Stimulated activated CD8-positive, alpha-beta memory T cell treated with anti-CD3 and anti-CD28 coated beads, Interleukin-12 subunit alpha, Interleukin-12 subunit beta, amount 100 ng/mL, for 24 hours (primary cell): ENCODE data around the gene ALK.

ENCODE experiments used
- DNase-seq: peaks from one replicate; pipeline ENCODE4 v3.0.0-alpha.2; 2020; ENCODE audit errors: extremely low read depth

The ALK gene

GRCh38 chr2:29224693-29225551 lies 696.5 kb downstream of the ALK start:
- no peak for DNase-seq

GRCh38 chr2:29223851-29224692 lies 697.3 kb downstream of the ALK start:
- no peak for DNase-seq

- no peak for DNase-seq
Measured at GRCh38 chr2:29223257-29223656, 698.1 kb downstream of the ALK start.

- DNase-seq, result no peak
Measured at GRCh38 chr2:29222381-29223179, 698.8 kb downstream of the ALK start.

GRCh38 chr2:29220506-29221270 lies 700.7 kb downstream of the ALK start:
- DNase-seq, result no peak

GRCh38 chr2:29219374-29219773 lies 702.0 kb downstream of the ALK start:
- no peak for DNase-seq

GRCh38 chr2:29218550-29219125 lies 702.7 kb downstream of the ALK start:
- no peak for DNase-seq

GRCh38 chr2:29218071-29218470 lies 703.3 kb downstream of the ALK start:
- no peak for DNase-seq

GRCh38 chr2:29216609-29216909 lies 704.8 kb downstream of the ALK start:
- DNase-seq, result no peak

GRCh38 chr2:29215739-29216608 lies 705.4 kb downstream of the ALK start:
- DNase-seq, result no peak

- DNase-seq, result no peak
Measured at GRCh38 chr2:29215073-29215472, 706.3 kb downstream of the ALK start.

GRCh38 chr2:29213888-29214291 lies 707.5 kb downstream of the ALK start:
- no peak for DNase-seq

- no peak for DNase-seq
Measured at GRCh38 chr2:29212009-29212408, 709.4 kb downstream of the ALK start.

GRCh38 chr2:29209551-29209950 lies 711.8 kb downstream of the ALK start:
- DNase-seq, result no peak

- no peak for DNase-seq
Measured at GRCh38 chr2:29207352-29208148, 713.8 kb downstream of the ALK start.

GRCh38 chr2:29206941-29207340 lies 714.4 kb downstream of the ALK start:
- DNase-seq, result no peak

- DNase-seq, result no peak
Measured at GRCh38 chr2:29202819-29203495, 718.4 kb downstream of the ALK start.

GRCh38 chr2:29201979-29202378 lies 719.4 kb downstream of the ALK start:
- no peak for DNase-seq
